ENCODE measurements around the gene SNX15. TPM values are rescaled to one million over a fixed set of nuclear protein-coding genes. Genes with fewer than 3 reads are reported as not detected.

Gene SNX15
- total RNA-seq, 2 donors from 2014 or later = 19.4 to 21.8 TPM

GRCh38 chr11:65013130-65013887 lies 13.9 kb upstream of the SNX15 start:
- peak; percentile 96 for DNase-seq (ENCODE audit: low spot score)
- Histone ChIP-seq H3K27me3 (no peaks in the 10 kb centered on the region), H3K4me1 (peaks cover 0 to 27% of the 10 kb centered on the region in 2 donors), H3K36me3 (no peaks in the 10 kb centered on the region), H3K9me3 (no peaks in the 10 kb centered on the region), H3K27ac (peak overlapping the region; percentile 97 to 100), H3K4me3 (peak overlapping the region; percentile 65 to 85)
- peak; percentile 68 to 70 for TF ChIP-seq CTCF (IDR thresholded peaks at IDR 0.05)

GRCh38 chr11:65013888-65014725 lies 13.1 kb upstream of the SNX15 start, which contains the start of gene ARL2:
Gene ARL2 (plus strand): TSS chr11:65014160. CDS start chr11:65014208, 48 bp downstream.
- Histone ChIP-seq H3K27me3 (no peaks in the 10 kb centered on the region), H3K36me3 (peaks cover 6% of the 10 kb centered on the region), H3K4me3 (peak within 1 kb of the TSS; percentile 65 to 85), H3K4me1 (peaks cover 0 to 27% of the 10 kb centered on the region in 2 donors), H3K9me3 (no peaks in the 10 kb centered on the region), H3K27ac (peak within 1 kb of the TSS; percentile 97 to 100)
- DNase-seq (ENCODE audit: low spot score) = peak; percentile 90
- TF ChIP-seq CTCF (IDR thresholded peaks at IDR 0.05) = peak; percentile 86 to 87

GRCh38 chr11:65014726-65015227 lies 12.5 kb upstream of the SNX15 start:
- peak; percentile 63 for DNase-seq (ENCODE audit: low spot score)

GRCh38 chr11:65016705-65017104 lies 10.5 kb upstream of the SNX15 start:
- peaks cover 0 to 27% of the 10 kb centered on the region in 2 donors for H3K4me1 ChIP-seq
- no peak overlapping the region for H3K4me3 ChIP-seq
- TF ChIP-seq CTCF (IDR thresholded peaks at IDR 0.05) = no peak
- no peaks in the 10 kb centered on the region for H3K27me3 ChIP-seq
- H3K9me3 ChIP-seq = no peaks in the 10 kb centered on the region
- H3K27ac ChIP-seq = no peak overlapping the region
- H3K36me3 ChIP-seq = peaks cover 21% of the 10 kb centered on the region
- no peak for DNase-seq (ENCODE audit: low spot score)

More at GRCh38 chr11:65014726-65015227, 12.5 kb upstream of the SNX15 start:
- no peak for TF ChIP-seq CTCF (IDR thresholded peaks at IDR 0.05)
- H3K36me3 ChIP-seq = peaks cover 10% of the 10 kb centered on the region
- H3K4me3 ChIP-seq = peak overlapping the region; percentile 65 to 85
- peak overlapping the region; percentile 97 to 100 for H3K27ac ChIP-seq
- H3K27me3 ChIP-seq = no peaks in the 10 kb centered on the region
- H3K9me3 ChIP-seq = no peaks in the 10 kb centered on the region
- peaks cover 0 to 27% of the 10 kb centered on the region in 2 donors for H3K4me1 ChIP-seq

DNA sequence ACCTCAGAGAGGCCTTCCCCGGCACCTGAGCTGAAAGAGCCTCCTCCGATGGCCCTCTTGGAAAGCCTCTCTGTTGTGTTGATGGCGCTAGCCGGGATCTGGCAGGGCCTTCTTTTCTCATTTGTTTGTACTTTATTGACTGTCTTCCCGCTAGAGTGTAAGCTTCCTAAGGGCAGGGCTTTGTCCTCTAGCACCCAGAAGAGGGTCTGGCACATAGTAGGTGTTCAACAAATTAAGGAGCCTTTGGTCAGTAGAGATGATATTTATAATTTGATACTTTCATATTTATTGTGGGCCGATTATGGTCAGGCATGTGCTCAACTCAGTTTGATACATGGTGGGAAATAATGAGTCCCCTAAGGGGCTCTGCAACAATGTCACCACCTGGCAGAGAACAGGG lies 9.3 kb upstream of the SNX15 start:
- peaks cover 25% of the 10 kb centered on the region for H3K36me3 ChIP-seq
- H3K27ac ChIP-seq = no peak overlapping the region
- no peak for TF ChIP-seq CTCF (IDR thresholded peaks at IDR 0.05)
- peaks cover 0 to 25% of the 10 kb centered on the region in 2 donors for H3K4me1 ChIP-seq
- no peaks in the 10 kb centered on the region for H3K9me3 ChIP-seq
- no peak for DNase-seq (ENCODE audit: low spot score)
- no peak overlapping the region for H3K4me3 ChIP-seq
- no peaks in the 10 kb centered on the region for H3K27me3 ChIP-seq

All from right atrium auricular region (tissue), 2 donors.